NCI-H1930 (cell line): ENCODE results near the gene CYP4F22.

ENCODE experiments used
- DNase-seq, 2 experiments: peaks; one replicate each; lab custom pipeline; 2025; lab: John Stamatoyannopoulos, UW

Gene CYP4F22

GRCh38 chr19:15534957-15535864 lies 26.9 kb downstream of the CYP4F22 start:
- DNase-seq = no peak

GRCh38 chr19:15536350-15536749 lies 28.0 kb downstream of the CYP4F22 start:
- no peak for DNase-seq

DNA sequence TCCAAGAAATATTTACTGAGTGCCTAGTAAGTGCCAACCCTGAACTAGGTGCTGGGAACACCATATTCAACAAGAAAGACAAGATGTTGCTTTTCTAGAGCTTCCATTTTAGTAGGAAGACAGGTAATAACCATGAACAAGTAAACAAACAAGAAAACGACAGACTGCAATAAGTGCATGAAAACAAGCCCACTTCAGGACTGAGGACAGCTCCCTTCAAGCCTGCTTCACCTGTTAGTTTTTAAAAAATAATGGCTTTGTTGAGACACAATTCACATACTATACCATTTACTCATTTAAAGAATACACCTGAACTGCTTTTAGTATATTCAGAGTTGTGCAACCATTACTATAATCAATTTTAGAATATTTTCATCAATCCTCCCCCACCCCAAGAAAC lies 30.4 kb downstream of the CYP4F22 start:
- DNase-seq = no peak

DNA sequence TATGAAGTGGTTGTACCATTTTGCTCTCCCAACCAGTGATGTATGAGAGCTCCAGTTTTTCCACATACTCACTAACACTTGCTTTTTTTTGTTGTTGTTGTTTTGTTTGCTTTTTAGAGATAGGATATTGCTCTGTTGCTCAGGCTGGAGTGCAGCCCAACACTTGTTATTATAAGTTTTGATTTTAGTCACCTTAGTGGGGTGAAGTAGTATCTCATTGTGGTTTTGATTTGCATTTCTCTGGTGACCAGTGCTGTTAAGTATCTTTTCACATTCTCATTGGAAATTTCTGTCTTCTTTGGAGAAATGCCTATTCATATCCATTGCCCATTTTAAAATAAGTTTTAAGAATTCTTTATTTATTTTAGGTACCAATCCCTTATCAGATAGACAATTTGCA lies 31.3 kb downstream of the CYP4F22 start:
- no peak for DNase-seq

DNA sequence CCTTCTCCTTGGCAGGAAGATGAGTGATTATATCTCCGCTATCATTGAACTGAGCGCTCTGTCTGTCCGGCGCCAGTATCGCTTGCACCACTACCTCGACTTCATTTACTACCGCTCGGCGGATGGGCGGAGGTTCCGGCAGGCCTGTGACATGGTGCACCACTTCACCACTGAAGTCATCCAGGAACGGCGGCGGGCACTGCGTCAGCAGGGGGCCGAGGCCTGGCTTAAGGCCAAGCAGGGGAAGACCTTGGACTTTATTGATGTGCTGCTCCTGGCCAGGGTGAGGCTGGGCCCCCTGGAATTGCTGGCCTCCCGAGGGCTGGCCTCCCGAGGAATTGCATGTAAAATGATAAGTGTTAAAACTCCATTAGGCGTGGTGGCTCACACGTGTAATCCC lies 32.1 kb downstream of the CYP4F22 start:
- DNase-seq = no peak

- no peak for DNase-seq
These were observed 36.0 kb downstream of the CYP4F22 start for GRCh38 chr19:15544283-15544682.

- DNase-seq = no peak
These were observed 36.6 kb downstream of the CYP4F22 start for GRCh38 chr19:15544970-15545369.

DNA sequence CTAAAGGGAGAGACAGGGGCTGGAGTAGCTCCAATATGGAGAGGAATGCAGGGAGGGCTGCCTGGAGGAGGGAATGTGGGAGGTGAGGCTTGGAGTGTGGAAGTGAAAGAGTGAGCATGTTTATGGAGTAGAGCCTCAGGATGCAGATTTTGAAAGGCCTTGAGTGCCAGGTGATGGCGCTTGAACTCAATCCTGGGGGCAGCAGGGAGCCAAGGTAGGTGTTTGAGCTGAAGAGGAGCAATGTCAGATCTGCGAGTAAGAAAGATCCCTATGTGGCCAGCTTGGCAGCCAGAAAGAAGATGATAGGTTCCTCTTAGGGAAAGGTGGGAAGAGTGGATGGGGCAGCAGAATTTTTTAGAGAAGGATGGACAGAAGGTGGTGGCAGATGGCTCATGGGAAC lies 40.3 kb downstream of the CYP4F22 start:
- DNase-seq = no peak

GRCh38 chr19:15549581-15549980 lies 41.3 kb downstream of the CYP4F22 start:
- DNase-seq = no peak

GRCh38 chr19:15550273-15550672 lies 41.9 kb downstream of the CYP4F22 start:
- no peak for DNase-seq

GRCh38 chr19:15550929-15551292 lies 42.6 kb downstream of the CYP4F22 start:
- no peak for DNase-seq

GRCh38 chr19:15551293-15552004 lies 43.1 kb downstream of the CYP4F22 start:
- no peak for DNase-seq

GRCh38 chr19:15555021-15555420 lies 46.7 kb downstream of the CYP4F22 start:
- no peak for DNase-seq

GRCh38 chr19:15555759-15556633 lies 47.7 kb downstream of the CYP4F22 start:
- peak; percentile 62 to 63 for DNase-seq

DNA sequence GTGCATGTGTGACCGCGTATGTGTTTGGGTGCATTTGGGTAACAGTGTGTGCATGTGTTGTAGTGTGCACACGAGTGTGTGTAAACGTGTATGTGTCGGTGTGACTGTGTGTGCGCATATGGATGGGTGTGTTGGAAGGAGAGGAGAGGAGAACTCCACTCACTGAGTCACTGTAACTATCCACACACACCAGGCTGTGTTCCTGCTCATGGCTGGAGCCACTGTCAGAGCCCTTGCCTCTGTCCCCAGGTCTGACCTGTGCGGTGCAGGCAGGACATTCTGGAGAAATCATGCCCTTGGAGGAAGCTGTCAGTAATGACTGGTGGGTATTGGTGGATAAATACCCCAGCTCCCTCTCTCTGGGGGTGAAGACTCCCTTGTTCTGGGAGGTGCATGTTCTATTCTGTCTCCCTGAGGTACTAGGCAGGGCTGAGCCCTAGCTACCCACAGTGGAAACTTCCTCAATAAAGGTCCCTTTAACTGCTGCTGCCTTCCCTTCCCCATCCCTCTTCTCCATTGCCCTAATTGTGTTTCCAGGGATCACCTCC lies 48.4 kb downstream of the CYP4F22 start:
- DNase-seq = no peak

GRCh38 chr19:15557223-15557622 lies 48.9 kb downstream of the CYP4F22 start:
- DNase-seq = no peak

DNA sequence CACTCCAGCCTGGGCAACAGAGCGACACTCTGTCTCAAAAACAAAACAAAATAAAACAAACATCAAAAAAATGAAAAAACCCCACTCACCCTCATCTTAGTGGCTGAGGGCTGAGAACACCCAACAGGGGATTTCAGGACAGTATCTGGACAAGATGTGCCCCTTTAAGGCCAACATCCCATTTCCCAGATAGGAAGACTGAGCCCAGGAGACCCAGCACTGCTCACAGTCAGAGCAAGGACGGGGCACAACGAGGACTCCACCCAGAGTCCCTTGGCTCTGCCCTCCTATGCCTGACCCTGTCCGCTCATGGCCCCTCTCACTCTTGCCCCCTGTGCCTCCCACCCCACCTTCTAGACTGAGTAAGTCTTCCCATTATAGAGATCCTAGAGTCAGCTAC lies 53.8 kb downstream of the CYP4F22 start:
- DNase-seq = no peak

DNA sequence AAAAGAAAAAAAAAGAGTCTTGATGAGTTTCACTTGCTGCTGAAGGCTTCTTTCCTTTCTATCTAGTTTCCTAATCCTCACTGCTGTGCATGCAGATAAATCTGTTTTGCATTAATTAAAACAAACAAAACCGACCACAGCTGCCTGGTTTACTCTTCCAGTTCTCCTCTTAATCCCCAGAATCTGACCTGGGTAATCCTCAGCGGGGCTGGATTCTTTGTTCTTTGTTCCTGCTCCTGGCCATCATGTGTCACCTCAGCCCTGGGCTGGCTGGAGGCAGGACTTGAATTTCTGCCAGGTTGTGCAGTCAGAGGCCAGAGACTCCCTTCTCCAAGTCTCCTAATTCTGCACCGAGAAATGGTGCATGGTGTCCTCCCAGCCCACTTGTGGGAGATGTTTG lies 54.5 kb downstream of the CYP4F22 start:
- no peak for DNase-seq

DNA sequence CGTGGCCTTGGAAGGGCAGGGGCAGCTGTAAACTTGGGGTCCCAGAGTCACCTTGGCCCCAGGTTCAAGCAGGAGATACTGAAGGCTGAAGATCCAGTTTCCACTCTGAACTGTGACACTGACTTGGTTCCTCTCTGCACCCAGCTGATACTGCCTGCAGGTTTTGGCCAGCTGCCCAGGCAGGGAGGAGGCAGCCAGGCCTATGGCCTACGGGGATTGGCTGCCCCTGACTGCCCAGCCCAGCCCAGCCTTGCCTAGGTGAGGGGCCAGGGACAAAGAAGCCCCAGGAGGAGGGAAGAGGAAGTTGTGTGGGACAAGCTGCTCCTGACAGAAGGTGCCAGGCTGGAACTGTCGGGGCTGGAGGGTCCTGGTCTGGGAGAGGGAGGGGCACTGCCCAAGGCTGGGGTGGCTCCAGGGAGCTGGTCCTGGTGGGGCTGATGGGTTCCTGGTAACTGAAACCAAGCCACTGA lies 55.0 kb downstream of the CYP4F22 start:
- DNase-seq = no peak

- no peak for DNase-seq
These were observed 55.6 kb downstream of the CYP4F22 start for GRCh38 chr19:15563931-15564330.

DNA sequence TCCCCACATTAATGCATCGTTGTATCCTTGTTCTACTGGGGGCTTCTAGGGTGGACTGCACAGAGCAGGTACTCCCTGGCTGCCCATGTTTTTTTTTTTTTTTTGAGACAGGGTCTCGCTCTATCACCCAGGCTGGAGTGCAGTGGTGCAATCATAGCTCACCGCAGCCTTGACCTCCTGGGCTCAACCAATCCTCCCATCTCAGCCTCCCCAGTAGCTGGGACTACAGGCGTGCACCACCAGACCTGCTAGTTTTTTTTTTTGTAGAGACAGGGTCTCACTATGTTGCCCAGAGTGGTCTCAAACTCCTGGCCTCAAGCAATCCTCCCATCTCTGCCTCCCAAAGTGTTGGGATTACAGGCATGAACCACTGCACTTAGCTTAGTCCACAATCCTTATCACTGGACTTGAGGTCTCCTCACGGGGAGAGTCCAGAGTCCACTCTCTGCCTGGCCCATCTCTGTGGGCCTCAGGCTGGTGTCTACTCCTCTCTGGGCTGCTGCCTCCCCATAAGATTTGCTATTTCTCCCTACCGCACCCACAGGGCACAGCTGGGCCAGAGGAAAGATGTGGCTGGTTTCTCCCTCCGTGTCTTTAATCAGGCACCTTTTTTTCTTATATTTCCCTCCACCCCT lies 56.3 kb downstream of the CYP4F22 start:
- DNase-seq = no peak
